K562 (cell line): Measurements from ENCODE around the gene PNPO. TPM values are rescaled to one million over a fixed set of nuclear protein-coding genes. Genes with fewer than 3 reads are reported as not detected.

ENCODE experiments used
- NUFIP1 ChIP-seq: fragments of 450-650 bp; IDR thresholded peaks from 2 replicates; pipeline ENCODE4 v1.6.1; 2018; ENCODE audit not compliant: partially characterized antibody
- RAD21 ChIP-seq, 2 experiments: fragments of 250-450 bp in 1 of 2; fragments of 450-650 bp in 1 of 2; sonication (Bioruptor Pico) in 1 of 2; formaldehyde crosslinking in 1 of 2; IDR thresholded peaks in 1 of 2; conservative IDR thresholded peaks in 1 of 2; 2 replicates each; pipeline versions ENCODE4 v1.4.0 to v1.8.0; 2020 to 2022; ENCODE audit warnings: mild to moderate bottlenecking in 2 of 2, moderate library complexity in 1 of 2
- polyA plus RNA-seq, 8 experiments: library from polyadenylated mRNA; depleted of rRNA in 4 of 8; stranded (reverse) in 5 of 8; unstranded in 3 of 8; fragments of >200 nt; fragmentation: Nextera tagmentation in 2 of 8; fragmentation: Illumina TruSeq in 1 of 8; extraction: Ambion mirVana in 2 of 8; extraction: Trizol in 1 of 8; gene quantifications; 2 replicates each; pipeline versions ENCODE4 v1.2.1 to v1.2.3, GENCODE V29; 2011 to 2014; ENCODE audit warnings: inconsistent platforms in 1 of 8, missing spikeins in 1 of 8
- total RNA-seq, 7 experiments: library from RNA; depleted of rRNA in 6 of 7; stranded (reverse); fragments of >200 nt in 6 of 7; fragmentation: Illumina TruSeq in 2 of 7; extraction: Trizol in 2 of 7; gene quantifications; 2 replicates each; pipeline versions ENCODE4 v1.2.1 to v1.2.3, GENCODE V29; 2011 to 2021; ENCODE audit warnings: low replicate concordance in 1 of 7
- TF ChIP-seq, protein P1 (sequence below), 2 experiments: fragments of 450-650 bp; formaldehyde crosslinking in 1 of 2; IDR thresholded peaks; 2 replicates each; pipeline versions ENCODE4 v1.4.0 to v1.6.1; 2014 to 2020; ENCODE audit warnings: mild to moderate bottlenecking in 2 of 2, borderline replicate concordance in 1 of 2, low read depth in 1 of 2

Gene PNPO
- total and polyA plus RNA-seq, 9 of the 15 experiments (the other 6 are each of a cell fraction or from before 2014, with no cell fraction given) = 16.6 to 39.0 (median 27.4) TPM

DNA sequence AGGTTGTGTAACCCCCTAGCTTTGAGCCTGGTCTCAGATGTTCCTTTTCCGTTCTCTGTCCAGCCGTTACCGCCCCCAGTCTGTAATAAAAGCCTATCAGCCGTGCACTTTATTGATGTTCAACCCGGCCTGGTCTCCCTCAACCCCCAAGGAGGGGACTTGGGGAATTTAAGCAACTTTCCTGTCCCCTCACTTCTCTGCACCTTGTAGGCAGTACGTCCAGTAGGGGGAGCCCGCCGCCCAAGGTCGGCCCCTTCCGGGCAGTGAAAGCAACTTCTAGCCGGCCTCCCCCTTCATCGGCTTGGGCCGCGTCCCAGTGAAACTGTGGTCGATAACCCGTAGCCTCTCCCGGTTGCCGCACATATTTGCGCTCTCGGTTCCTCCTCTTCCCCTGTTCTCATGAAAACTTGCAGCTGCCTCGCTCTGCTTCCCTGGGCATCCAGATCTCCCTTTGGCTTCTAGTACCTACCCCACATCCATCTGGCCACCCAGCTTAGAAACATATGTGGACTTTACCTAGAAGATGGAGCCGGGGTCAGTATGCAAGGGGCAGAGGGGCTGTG, 7.9 kb downstream of the PNPO start (continued):
- TF ChIP-seq, protein P1, sequence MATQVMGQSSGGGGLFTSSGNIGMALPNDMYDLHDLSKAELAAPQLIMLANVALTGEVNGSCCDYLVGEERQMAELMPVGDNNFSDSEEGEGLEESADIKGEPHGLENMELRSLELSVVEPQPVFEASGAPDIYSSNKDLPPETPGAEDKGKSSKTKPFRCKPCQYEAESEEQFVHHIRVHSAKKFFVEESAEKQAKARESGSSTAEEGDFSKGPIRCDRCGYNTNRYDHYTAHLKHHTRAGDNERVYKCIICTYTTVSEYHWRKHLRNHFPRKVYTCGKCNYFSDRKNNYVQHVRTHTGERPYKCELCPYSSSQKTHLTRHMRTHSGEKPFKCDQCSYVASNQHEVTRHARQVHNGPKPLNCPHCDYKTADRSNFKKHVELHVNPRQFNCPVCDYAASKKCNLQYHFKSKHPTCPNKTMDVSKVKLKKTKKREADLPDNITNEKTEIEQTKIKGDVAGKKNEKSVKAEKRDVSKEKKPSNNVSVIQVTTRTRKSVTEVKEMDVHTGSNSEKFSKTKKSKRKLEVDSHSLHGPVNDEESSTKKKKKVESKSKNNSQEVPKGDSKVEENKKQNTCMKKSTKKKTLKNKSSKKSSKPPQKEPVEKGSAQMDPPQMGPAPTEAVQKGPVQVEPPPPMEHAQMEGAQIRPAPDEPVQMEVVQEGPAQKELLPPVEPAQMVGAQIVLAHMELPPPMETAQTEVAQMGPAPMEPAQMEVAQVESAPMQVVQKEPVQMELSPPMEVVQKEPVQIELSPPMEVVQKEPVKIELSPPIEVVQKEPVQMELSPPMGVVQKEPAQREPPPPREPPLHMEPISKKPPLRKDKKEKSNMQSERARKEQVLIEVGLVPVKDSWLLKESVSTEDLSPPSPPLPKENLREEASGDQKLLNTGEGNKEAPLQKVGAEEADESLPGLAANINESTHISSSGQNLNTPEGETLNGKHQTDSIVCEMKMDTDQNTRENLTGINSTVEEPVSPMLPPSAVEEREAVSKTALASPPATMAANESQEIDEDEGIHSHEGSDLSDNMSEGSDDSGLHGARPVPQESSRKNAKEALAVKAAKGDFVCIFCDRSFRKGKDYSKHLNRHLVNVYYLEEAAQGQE (IDR thresholded peaks at IDR 0.05; ENCODE audit: borderline replicate concordance) = peak; percentile 87
- TF ChIP-seq, protein P1 (CRISPR knock-in tag; IDR thresholded peaks at IDR 0.05; ENCODE audit: low read depth) = no peak
- TF ChIP-seq NUFIP1 (no peak), RAD21 (CRISPR knock-in tag; conservative IDR thresholded peaks at IDR 0.05 in 1 of 2, IDR thresholded peaks at IDR 0.05 in 1 of 2) (peak; percentile 87 to 90)
